K562 (cell line): ENCODE data around the gene TNIK. TPM values are rescaled to one million over a fixed set of nuclear protein-coding genes. Genes with fewer than 3 reads are reported as not detected.

Experiments
- ATAC-seq: fragments of 200-7000 bp; cut with Tn5 transposase; 3 replicates; pipeline ENCODE4 v1.9.1; 2020; ENCODE audit warnings: moderate library complexity
- BruUV-seq: library from RNA; stranded (reverse); fragments of 400-500 nt; replicated peaks from 2 replicates; lab custom pipeline; 2021; lab: Mats Ljungman, UMichigan
- CTCF ChIA-PET: fragments of 300-600 bp; formaldehyde crosslinking; extraction: SDS; loops from one replicate; lab custom pipeline; 2021; ENCODE audit warnings: low intra/inter-chr PET ratio; lab: Yijun Ruan, JAX
- POLR2A ChIA-PET: fragments of 300-600, 350-650 bp; sonication (Branson Sonifier 250); formaldehyde crosslinking; extraction: SDS; loops from one replicate; lab custom pipeline; 2021; ENCODE audit warnings: antibody characterized with exemption, inconsistent platforms; lab: Yijun Ruan, JAX
- DNase-seq, 4 experiments: peaks; one replicate each; pipeline versions ENCODE4 v3.0.0 to v3.0.0-alpha.2; 2011 to 2018; ENCODE audit warnings: low spot score in 3 of 4, mixed read lengths in 3 of 4; ENCODE audit errors: extremely low read depth in 1 of 4
- FAIRE-seq: peaks from 2 replicates; lab custom pipeline; 2011; peaks lifted over from hg19 to GRCh38; lab: Jason Lieb, UNC
- H2AFZ ChIP-seq: 2 replicates; pipeline ENCODE4 v1.6.0; 2011; ENCODE audit warnings: low read depth, low read length, control low read depth, inconsistent platforms
- H3K27ac ChIP-seq: fragments of 200-600 bp; 3 replicates; pipeline ENCODE4 v1.8.0; 2011; ENCODE audit warnings: low read depth, mild to moderate bottlenecking, control low read depth, inconsistent platforms, low read length, moderate library complexity, mixed read lengths; ENCODE audit errors: extremely low read depth
- H3K27me3 ChIP-seq, 2 experiments: fragments of 300-600 bp in 1 of 2; 2 replicates in 1 of 2; 3 replicates in 1 of 2; pipeline versions ENCODE4 v1.6.0 to v1.8.0; 2011; ENCODE audit warnings: inconsistent platforms in 2 of 2, low read length in 2 of 2, mild to moderate bottlenecking in 1 of 2, mixed read lengths in 1 of 2, moderate library complexity in 1 of 2; ENCODE audit not compliant: control insufficient read depth in 2 of 2, insufficient read depth in 2 of 2
- H3K36me3 ChIP-seq: fragments of 300-600 bp; 3 replicates; pipeline ENCODE4 v1.8.0; 2011; ENCODE audit warnings: mild to moderate bottlenecking, low read length, inconsistent platforms; ENCODE audit not compliant: control insufficient read depth, insufficient read depth
- H3K4me1 ChIP-seq, 2 experiments: fragments of 200-600 bp in 1 of 2; replicated peaks in 1 of 2; 2 replicates in 1 of 2; 3 replicates in 1 of 2; pipeline versions ENCODE4 v1.5.1 to v1.8.0; 2011; ENCODE audit warnings: inconsistent platforms in 2 of 2, low read length in 2 of 2, mild to moderate bottlenecking in 1 of 2, mixed read lengths in 1 of 2, moderate library complexity in 1 of 2; ENCODE audit not compliant: control insufficient read depth in 2 of 2, insufficient read depth in 2 of 2
- H3K4me2 ChIP-seq: 2 replicates; pipeline ENCODE4 v1.6.1; 2011; ENCODE audit warnings: low read length, control low read depth, inconsistent platforms, mixed read lengths; ENCODE audit not compliant: insufficient read depth
- H3K4me3 ChIP-seq: fragments of 200-600 bp; sonication (generic), shearing (Covaris generic); 2 replicates; pipeline ENCODE4 v1.5.1; 2016; ENCODE audit warnings: control low read depth, inconsistent platforms
- H3K79me2 ChIP-seq: fragments of 200-600 bp; 3 replicates; pipeline ENCODE4 v1.8.0; 2011; ENCODE audit warnings: low read length, inconsistent platforms; ENCODE audit not compliant: control insufficient read depth, insufficient read depth
- H3K9ac ChIP-seq, 2 experiments: 2 replicates each; pipeline versions ENCODE4 v1.6.0 to v1.6.1; 2011; ENCODE audit warnings: low read depth in 2 of 2, low read length in 2 of 2, control low read depth in 1 of 2, inconsistent platforms in 1 of 2, mild to moderate bottlenecking in 1 of 2, mixed read lengths in 1 of 2; ENCODE audit not compliant: insufficient read depth in 1 of 2
- H3K9me1 ChIP-seq: one replicate; pipeline ENCODE4 v1.6.0; 2011; ENCODE audit warnings: inconsistent platforms, mild to moderate bottlenecking, low read length, moderate library complexity; ENCODE audit not compliant: control insufficient read depth, insufficient read depth
- H3K9me3 ChIP-seq: replicated peaks from 2 replicates; pipeline ENCODE4 v1.5.1; 2011; ENCODE audit warnings: low read depth, low read length, inconsistent platforms; ENCODE audit not compliant: control insufficient read depth, insufficient read depth
- H4K20me1 ChIP-seq: replicated peaks from 2 replicates; pipeline ENCODE4 v1.6.1; 2011; ENCODE audit warnings: low read length, inconsistent platforms, mixed read lengths; ENCODE audit not compliant: control insufficient read depth, insufficient read depth
- ATF1 ChIP-seq, 2 experiments: fragments of 450-650 bp in 1 of 2; IDR thresholded peaks; 2 replicates each; pipeline ENCODE4 v1.6.1; 2016; ENCODE audit warnings: missing compliant biosample characterization in 1 of 2, missing genetic modification characterization in 1 of 2
- CREB3 ChIP-seq: fragments of 450-650 bp; conservative IDR thresholded peaks from 2 replicates; pipeline ENCODE4 v1.6.1; 2016; ENCODE audit warnings: missing genetic modification characterization, low read depth, mild to moderate bottlenecking, missing compliant biosample characterization, moderate library complexity
- CXXC5 ChIP-seq: fragments of 250-450 bp; sonication (Bioruptor Pico); IDR thresholded peaks from 2 replicates; pipeline ENCODE4 v1.8.0; 2022; ENCODE audit warnings: inconsistent platforms, mild to moderate bottlenecking, moderate library complexity
- DMBX1 ChIP-seq: fragments of 250-450 bp; sonication (Bioruptor Pico); IDR thresholded peaks from 2 replicates; pipeline ENCODE4 v1.8.0; 2022; ENCODE audit warnings: inconsistent platforms, mild to moderate bottlenecking, moderate library complexity, borderline replicate concordance
- FOXJ3 ChIP-seq: sonication (generic); formaldehyde crosslinking; IDR thresholded peaks from 2 replicates; pipeline ENCODE4 v1.4.0; 2020; ENCODE audit warnings: mild to moderate bottlenecking, missing genetic modification reagents
- NR4A1 ChIP-seq, 2 experiments: fragments of 250-450 bp in 1 of 2; fragments of 450-650 bp in 1 of 2; sonication (Bioruptor Pico) in 1 of 2; IDR thresholded peaks; 2 replicates each; pipeline versions ENCODE4 v1.4.0 to v1.6.1; 2016 to 2020; ENCODE audit warnings: mild to moderate bottlenecking in 2 of 2, missing compliant biosample characterization in 1 of 2, missing genetic modification characterization in 1 of 2, moderate library complexity in 1 of 2
- U2AF1 ChIP-seq: fragments of 200-400 bp; formaldehyde crosslinking; optimal IDR thresholded peaks from 2 replicates; pipeline ENCODE3; 2017; ENCODE audit warnings: mild to moderate bottlenecking, low read depth, low read length, moderate library complexity
- ZNF592 ChIP-seq: fragments of 450-650 bp; IDR thresholded peaks from 2 replicates; pipeline ENCODE4 v1.6.1; 2017; ENCODE audit warnings: antibody characterized with exemption, mild to moderate bottlenecking
- WGBS: fragments of 100-300 bp; shearing (Covaris generic); methylation state at CpG from one replicate; pipeline ENCODE4 v1.1.6; 2016; ENCODE audit warnings: low coverage, mixed read lengths; ENCODE audit not compliant: insufficient coverage; ENCODE audit errors: missing lambda C conversion rate; 5-methylcytosine and 5-hydroxymethylcytosine counted together
- in situ Hi-C: fragments of 300-500 bp; cut with MboI; formaldehyde crosslinking; loops from 4 replicates; pipeline ENCODE4 v1.15.0; 2018; ENCODE audit warnings: inconsistent platforms, mixed read lengths
- intact Hi-C: fragments of 100-400 bp; cut with micrococcal nuclease; formaldehyde crosslinking; loops from 2 replicates; pipeline ENCODE4 v1.14.2; 2022
- polyA plus RNA-seq, 8 experiments: library from polyadenylated mRNA; depleted of rRNA in 4 of 8; stranded (reverse) in 5 of 8; unstranded in 3 of 8; fragments of >200 nt; fragmentation: Nextera tagmentation in 2 of 8; fragmentation: Illumina TruSeq in 1 of 8; extraction: Ambion mirVana in 2 of 8; extraction: Trizol in 1 of 8; gene quantifications; 2 replicates each; pipeline versions ENCODE4 v1.2.1 to v1.2.3, GENCODE V29; 2011 to 2014; ENCODE audit warnings: inconsistent platforms in 1 of 8, missing spikeins in 1 of 8
- total RNA-seq, 7 experiments: library from RNA; depleted of rRNA in 6 of 7; stranded (reverse); fragments of >200 nt in 6 of 7; fragmentation: Illumina TruSeq in 2 of 7; extraction: Trizol in 2 of 7; gene quantifications; 2 replicates each; pipeline versions ENCODE4 v1.2.1 to v1.2.3, GENCODE V29; 2011 to 2021; ENCODE audit warnings: low replicate concordance in 1 of 7
- TF ChIP-seq, protein P1 (sequence below), 3 experiments: fragments of 200-800 bp in 1 of 3; fragments of 250-450 bp in 1 of 3; fragments of 450-650 bp in 1 of 3; sonication (Bioruptor Pico) in 1 of 3; sonication (Bioruptor generic) in 1 of 3; formaldehyde crosslinking in 1 of 3; IDR thresholded peaks; 2 replicates each; pipeline versions ENCODE4 v1.6.1 to v1.8.0; 2016 to 2022; ENCODE audit warnings: mild to moderate bottlenecking in 2 of 3, missing genetic modification characterization in 2 of 3, missing compliant biosample characterization in 1 of 3, moderate library complexity in 1 of 3

TNIK gene
- total and polyA plus RNA-seq, 9 of the 15 experiments (the other 6 are each of a cell fraction or from before 2014, with no cell fraction given), result 6.6 to 39.0 (median 24.7) TPM

- H4K20me1 ChIP-seq, result no peaks in the 10 kb centered on the region
- BruUV-seq, result no TSS peak
- intact Hi-C loops, result loop anchor here (10.0 kb wide), 1 partner anchor 424 kb away; no protein-coding TSS in a partner anchor
- TF ChIP-seq U2AF1 (no peak), FOXJ3 (CRISPR knock-in tag) (no peak), NR4A1 (CRISPR knock-in tag; IDR thresholded peaks at IDR 0.05) (no peak), NR4A1 (tag; IDR thresholded peaks at IDR 0.05) (0 out of 2 replicates have a peak, but pooled peaks have one; percentile 48), CREB3 (0 out of 2 replicates have a peak, but pooled peaks have one; percentile 35), CXXC5 (CRISPR knock-in tag) (no peak), DMBX1 (CRISPR knock-in tag) (0 out of 2 replicates have a peak, but pooled peaks have one; percentile 18), ZNF592 (peak; percentile 54; the same call in 1 of the 2 replicates), ATF1 (CRISPR knock-in tag; IDR thresholded peaks at IDR 0.05) (no peak), ATF1 (tag; IDR thresholded peaks at IDR 0.05) (no peak)
- TF ChIP-seq, protein P1, sequence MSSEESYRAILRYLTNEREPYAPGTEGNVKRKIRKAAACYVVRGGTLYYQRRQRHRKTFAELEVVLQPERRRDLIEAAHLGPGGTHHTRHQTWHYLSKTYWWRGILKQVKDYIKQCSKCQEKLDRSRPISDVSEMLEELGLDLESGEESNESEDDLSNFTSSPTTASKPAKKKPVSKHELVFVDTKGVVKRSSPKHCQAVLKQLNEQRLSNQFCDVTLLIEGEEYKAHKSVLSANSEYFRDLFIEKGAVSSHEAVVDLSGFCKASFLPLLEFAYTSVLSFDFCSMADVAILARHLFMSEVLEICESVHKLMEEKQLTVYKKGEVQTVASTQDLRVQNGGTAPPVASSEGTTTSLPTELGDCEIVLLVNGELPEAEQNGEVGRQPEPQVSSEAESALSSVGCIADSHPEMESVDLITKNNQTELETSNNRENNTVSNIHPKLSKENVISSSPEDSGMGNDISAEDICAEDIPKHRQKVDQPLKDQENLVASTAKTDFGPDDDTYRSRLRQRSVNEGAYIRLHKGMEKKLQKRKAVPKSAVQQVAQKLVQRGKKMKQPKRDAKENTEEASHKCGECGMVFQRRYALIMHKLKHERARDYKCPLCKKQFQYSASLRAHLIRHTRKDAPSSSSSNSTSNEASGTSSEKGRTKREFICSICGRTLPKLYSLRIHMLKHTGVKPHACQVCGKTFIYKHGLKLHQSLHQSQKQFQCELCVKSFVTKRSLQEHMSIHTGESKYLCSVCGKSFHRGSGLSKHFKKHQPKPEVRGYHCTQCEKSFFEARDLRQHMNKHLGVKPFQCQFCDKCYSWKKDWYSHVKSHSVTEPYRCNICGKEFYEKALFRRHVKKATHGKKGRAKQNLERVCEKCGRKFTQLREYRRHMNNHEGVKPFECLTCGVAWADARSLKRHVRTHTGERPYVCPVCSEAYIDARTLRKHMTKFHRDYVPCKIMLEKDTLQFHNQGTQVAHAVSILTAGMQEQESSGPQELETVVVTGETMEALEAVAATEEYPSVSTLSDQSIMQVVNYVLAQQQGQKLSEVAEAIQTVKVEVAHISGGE (CRISPR knock-in tag; IDR thresholded peaks at IDR 0.05), result no peak
Measured at GRCh38 chr3:171468296-171468906, 8.2 kb upstream of the TNIK start.

More at GRCh38 chr3:171468296-171468906, 8.2 kb upstream of the TNIK start:
- WGBS, result 41% methylated on average over 6 of the region's 6 CpGs
- POLR2A ChIA-PET, result interaction anchor here (0.6 to 1.4 kb wide), 5 partner anchors 8 to 807 kb away, joined by 3 to 8 read pairs (median 3); partner anchors contain the start of gene TNIK
- FAIRE-seq (no peak), ATAC-seq (0 out of 3 replicates have a peak, but pooled peaks have one; percentile 10), DNase-seq (peak in 1 of 4 experiments; percentile 24)
- Histone ChIP-seq H3K4me3 (no peak overlapping the region), H3K36me3 (no peaks in the 10 kb centered on the region), H3K4me1 (peaks cover 26 to 56% of the 10 kb centered on the region in 2 experiments), H3K27me3 (no peaks in the 10 kb centered on the region), H3K9ac (peak overlapping the region in 1 of 2 experiments; percentile 32; a peak in 1 of 4 replicates), H2AFZ (peak overlapping the region; percentile 82), H3K9me3 (no peaks in the 10 kb centered on the region), H3K9me1 (no peaks in the 10 kb centered on the region), H3K27ac (no peak overlapping the region), H3K4me2 (no peak overlapping the region), H3K79me2 (no peaks in the 10 kb centered on the region)
- CTCF ChIA-PET, result no interaction called here
- in situ Hi-C loops, result no loop called here
